ENCODE data around the gene FDXACB1.
"Not testable (repeated sequence)": the region's sequence is repeated elsewhere in the genome, so short reads cannot be mapped to it uniquely, and the experiment has no call there.

FDXACB1 gene

GRCh38 chr11:111909378-111909777 lies 30.4 kb upstream of the FDXACB1 start:
- no peak for DNase-seq

- no peak for DNase-seq
These were observed 29.8 kb upstream of the FDXACB1 start for GRCh38 chr11:111908639-111909305.

DNA sequence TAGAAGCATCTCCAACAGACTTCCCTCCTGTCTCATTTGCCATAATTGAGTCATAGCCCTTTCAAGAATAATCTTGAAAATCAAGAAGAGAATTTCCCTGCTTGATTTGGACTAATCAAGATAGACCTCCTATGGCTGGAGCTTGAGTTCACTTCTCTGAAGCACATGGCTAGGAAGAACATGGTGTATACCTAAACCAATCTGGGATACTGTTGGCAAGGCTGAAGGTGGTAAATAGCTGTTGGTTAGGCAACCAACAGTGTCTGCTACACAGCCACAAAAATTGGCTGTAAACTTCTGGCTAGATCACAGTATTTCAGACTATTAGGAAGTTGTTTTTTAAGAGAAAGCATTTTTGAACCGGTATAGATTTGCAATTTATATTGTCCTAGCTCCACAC lies 27.7 kb upstream of the FDXACB1 start:
- no peak for DNase-seq

DNA sequence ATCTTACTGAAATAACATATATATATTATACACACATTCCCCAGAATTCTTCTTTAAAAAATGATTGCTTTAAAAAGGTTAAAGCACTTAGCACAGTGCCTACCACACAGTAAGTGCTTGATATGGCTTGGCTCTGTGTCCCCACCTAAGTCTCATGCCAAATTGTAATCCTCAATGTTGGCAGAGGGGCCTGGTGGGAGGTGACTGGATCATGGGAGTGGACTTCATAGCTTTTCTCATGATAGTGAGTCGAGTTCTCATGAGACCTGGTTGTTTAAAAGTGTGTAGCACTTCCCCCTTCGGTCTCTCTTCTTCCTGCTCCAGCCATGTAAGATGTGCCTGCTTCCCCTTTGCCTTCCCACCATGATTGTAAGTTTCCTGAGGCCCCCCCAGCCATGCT lies 26.4 kb upstream of the FDXACB1 start:
- peak; percentile 70 for DNase-seq

- DNase-seq, result no peak
These were observed 7.9 kb upstream of the FDXACB1 start for GRCh38 chr11:111886844-111887243.

GRCh38 chr11:111886032-111886431 lies 7.1 kb upstream of the FDXACB1 start:
- DNase-seq, result no peak

- not testable (repeated sequence) for DNase-seq
These were observed 6.1 kb upstream of the FDXACB1 start for GRCh38 chr11:111885053-111885452.

DNA sequence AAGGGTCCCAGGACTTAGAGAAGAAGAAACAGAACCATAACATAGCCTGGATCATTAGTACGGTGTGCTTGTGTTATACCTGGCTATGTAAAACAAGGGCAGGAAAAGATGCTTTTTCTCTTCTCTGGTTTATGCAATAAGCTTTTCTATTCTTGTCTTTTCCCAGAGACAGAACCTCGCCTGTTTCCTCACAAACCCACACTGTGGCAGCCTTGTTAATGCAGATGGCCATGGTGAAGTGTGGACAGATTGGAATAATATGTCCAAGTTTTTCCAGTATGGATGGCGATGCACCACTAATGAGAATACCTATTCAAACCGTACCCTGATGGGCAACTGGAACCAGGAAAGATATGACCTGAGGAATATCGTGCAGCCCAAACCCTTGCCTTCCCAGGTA lies 3.2 kb upstream of the FDXACB1 start:
- DNase-seq, result no peak

DNA sequence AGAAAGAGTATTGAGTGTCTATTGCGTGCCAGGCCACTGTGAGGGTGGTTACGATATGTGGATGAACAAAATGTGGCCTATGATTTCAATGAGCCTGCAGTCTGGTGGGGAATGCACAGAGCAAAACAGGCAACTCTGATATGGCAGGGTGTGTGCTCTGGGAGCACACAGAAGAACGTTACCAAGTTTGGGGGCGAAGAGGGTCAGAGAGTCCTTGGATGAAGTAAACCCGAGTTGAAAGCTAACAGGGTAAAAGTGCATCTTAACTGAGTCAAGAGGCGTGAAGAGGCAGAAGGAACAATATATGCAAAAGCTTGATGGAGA lies 634 bp upstream of the FDXACB1 start:
- no peak for DNase-seq

DNA sequence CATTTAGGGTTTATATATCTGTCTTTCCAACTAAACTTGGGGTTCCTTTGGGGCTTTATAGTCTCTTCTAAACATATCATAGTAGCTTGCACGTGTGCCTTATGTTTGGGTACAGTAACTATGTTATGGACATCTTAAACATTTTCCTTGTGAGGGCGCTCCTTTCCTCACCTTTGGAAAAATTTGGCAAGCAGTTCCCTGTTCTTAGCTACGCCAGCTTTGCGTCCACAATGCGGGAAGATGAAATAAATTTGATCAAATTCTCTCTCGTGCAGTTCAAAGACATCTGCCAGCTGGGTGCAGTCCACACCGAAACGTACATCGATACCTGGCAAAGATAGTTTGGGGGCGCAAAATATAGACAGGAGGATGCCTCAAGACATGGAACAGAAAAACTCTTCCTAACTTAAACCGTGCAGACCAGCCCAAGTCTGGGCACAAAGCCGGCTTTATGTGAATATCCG lies 548 bp downstream of the FDXACB1 start:
- DNase-seq, result peak; percentile 56

- peak; percentile 7 for DNase-seq
These were observed 7.2 kb downstream of the FDXACB1 start for GRCh38 chr11:111871693-111872161.

DNA sequence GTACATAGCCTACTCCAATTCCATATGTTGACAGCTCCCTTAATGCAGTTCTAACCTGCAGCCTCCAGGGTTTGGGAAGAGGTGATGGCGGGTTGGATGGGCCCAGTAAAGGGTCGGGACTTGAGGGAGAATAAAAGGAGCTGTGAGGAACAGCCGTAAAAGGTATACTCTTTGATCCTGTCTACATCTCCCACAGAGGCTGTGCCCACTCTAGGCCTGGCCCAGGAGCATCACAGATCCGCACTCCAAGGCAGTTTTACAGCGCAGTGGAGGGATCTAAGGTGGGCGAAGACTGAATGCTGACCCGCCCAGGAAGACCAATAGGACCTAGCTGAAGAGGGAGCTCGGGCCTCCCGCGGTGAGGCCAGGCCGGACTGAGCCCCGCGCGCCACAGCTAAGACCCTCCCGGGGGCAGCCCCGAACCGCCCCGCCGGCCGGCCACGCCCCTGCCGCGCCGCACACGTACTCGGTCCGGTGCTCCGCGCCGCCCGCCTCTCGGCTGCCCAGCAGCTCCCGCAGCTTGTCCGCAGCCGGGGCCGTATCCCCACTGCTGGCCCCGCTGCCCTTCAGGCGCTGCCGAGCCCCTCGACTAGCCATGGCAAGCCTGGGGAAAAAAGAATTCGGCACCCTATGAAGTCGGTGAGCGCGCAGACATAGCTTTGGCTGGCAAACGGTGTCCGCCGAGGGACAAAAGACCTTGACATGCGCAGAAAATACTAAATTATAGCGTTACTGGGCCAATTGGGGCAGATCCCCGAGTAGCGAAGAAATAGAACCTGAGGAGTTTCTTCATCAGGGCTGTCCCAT lies 7.9 kb downstream of the FDXACB1 start, which contains the start of gene ALG9:
TSS of gene ALG9 (minus strand) at position 696 of the 807 bp plus-strand sequence. CDS start at position 597, 99 bp downstream.
- peak; percentile 88 for DNase-seq

DNA sequence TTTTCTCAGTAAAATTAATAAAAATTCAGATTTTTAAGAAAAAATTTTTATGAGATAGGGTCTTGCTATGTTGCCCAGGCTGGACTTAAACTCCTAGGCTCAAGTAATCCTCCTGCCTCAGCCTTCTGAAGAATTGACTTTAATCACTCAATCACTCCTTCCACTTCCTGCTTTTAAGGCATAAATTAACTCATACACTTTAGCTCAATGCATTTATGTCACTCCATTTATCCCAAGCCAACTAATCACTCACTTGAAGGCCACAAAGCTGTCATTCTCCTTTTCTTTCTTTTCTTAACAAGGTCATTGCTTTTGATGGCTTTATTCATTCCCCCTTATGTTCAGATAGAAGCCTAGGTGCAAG lies 8.5 kb downstream of the FDXACB1 start:
- DNase-seq, result no peak

DNA sequence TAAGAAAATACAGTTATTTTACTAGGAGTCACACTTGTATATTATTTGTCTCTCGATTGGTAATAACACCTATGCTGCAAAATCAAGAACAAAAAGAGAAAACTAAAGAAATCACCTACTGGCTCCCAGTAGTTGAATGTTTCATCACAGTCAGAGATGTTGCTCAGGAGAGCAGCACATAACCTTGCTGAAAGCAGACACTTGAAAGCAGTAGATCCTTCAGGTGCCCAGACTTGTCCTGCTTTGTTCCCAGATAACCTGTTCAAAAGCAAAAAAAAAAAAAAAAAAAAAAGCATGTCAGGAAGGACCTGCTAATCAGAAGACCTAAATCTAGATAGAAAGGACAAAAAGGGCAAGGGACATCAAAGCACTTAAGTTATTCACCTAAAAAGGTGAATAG lies 8.9 kb downstream of the FDXACB1 start:
- DNase-seq, result no peak

GRCh38 chr11:111860257-111860656 lies 18.7 kb downstream of the FDXACB1 start:
- DNase-seq, result no peak

GRCh38 chr11:111855506-111855905 lies 23.5 kb downstream of the FDXACB1 start:
- no peak for DNase-seq

GRCh38 chr11:111852103-111852502 lies 26.9 kb downstream of the FDXACB1 start:
- no peak for DNase-seq

DNA sequence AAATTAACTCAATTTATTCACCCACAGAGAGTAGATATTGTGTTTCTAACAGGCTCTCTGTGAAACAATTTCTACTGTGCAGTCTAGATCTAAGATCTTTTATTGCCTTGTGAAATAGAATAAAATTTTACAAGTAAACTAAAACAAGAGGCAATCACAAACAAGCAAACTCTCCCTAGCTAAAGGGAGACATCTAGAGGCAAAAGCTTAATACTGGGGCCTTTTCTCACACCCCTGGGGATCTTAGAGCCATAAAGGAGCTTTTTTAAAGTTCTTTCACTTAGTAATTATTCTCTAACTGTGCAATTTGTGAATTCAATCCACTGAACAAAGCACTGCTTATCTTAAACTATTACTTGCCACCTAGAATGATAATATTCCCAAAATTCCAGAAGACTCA lies 27.3 kb downstream of the FDXACB1 start:
- no peak for DNase-seq

DNA sequence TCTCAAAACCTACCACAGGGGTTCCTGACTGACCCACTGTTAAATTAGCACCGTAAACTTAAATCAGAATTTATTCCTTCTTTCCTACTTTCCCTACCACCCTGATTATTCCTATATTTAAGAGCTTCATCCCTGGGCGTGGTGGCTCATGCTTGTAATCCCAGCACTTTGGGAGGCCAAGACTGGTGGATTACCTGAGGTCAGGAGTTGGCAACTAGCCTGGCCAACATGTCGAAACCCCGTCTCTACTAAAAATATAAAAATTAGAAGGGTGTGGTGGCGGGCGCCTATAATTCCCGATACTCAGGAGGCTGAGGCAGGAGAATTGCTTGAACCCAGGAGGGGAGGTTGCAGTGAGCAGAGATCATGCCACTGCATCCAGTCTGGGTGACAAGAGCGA lies 27.9 kb downstream of the FDXACB1 start:
- no peak for DNase-seq

- DNase-seq, result no peak
These were observed 29.3 kb downstream of the FDXACB1 start for GRCh38 chr11:111849631-111850030.

DNA sequence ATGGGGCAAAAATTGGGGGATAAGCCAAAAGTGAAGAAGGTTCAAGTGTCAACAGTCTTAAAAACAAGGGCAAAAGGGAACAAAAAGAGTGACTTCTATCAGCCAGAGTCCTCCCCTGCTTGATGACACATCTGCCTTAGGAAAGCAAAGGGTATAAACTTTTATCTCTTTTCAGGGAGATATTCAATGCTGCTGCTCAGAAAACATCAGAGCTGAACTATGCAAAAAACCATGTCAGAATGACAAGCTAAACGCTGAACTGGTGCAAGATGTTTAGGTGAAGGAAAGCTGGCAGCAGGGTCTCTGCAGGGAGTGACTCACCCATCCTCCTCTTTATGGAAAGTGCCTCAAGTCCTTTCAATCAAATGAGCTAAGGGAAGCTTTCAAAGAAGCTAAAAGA lies 32.3 kb downstream of the FDXACB1 start:
- peak; percentile 78 for DNase-seq

DNA sequence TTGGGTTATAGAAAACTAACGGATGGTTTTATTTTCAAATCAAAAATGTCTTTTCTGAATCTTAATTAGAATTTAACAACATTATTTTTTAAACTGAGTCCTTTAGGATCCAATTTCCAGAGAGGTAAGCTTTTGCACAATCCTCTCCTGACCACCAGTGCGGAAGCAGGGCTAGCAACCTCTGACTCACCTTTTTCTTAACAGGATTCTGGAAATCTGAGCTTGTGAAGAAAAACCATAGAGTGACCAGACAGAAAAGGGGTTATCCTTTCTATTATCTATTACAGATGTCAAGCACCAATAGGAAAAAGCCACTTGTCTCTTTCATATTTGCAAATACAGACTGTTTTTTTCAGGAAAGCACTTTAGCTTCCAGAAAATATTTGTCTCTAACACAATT lies 32.9 kb downstream of the FDXACB1 start:
- DNase-seq, result peak; percentile 43

DNA sequence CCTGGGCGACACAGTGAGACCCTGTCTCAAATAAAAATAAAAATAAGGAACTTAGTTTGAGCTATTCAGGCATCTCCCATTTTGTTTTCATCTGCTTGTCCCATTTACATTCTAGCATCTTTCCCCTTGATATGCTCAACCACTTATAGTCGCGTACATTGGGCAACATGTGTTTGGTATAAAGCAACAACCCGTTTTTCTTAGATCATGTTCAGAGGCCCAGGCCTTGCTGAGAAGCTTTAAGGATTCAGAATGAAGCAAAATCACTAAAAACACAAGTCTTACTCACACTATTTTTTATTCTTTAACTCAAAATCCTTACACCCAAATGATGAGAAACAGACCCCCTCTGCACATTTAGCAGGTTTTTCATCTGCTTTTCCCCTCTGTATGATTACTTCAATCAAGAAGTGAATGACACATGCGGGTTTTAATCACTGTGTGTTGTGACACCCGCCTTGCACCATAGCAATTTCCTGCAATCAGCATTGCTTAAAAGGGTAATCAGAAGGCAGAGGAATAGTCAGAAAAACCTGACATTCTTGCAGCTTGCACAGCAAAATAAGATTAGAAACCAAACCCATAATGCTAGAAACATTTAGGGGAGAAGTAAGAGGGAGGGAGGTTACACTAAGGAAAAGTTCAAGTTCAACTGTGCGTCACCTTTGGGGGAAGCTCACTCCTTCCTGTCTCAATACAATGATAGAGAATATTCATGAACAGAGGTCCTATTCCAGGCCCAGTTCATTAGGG lies 33.5 kb downstream of the FDXACB1 start:
- peak; percentile 12 for DNase-seq

- DNase-seq, result no peak
These were observed 35.3 kb downstream of the FDXACB1 start for GRCh38 chr11:111843661-111844060.

Measured in fibroblast of skin of right biceps (primary cell).